DOHH2 (cell line): ENCODE results near the gene PRMT1.

Source experiments
- H3F3A ChIP-seq: fragments of 200-600 bp; sonication (generic), shearing (Covaris generic); 2 replicates; pipeline ENCODE4 v1.6.0; 2016; ENCODE audit warnings: antibody characterized with exemption, mild to moderate bottlenecking; ENCODE audit not compliant: control insufficient read depth, insufficient read depth
- H3K27ac ChIP-seq: fragments of 200-600 bp; sonication (generic); 2 replicates; pipeline ENCODE4 v1.5.1; 2014; ENCODE audit warnings: low read depth, mild to moderate bottlenecking, low read length, moderate library complexity
- H3K27me3 ChIP-seq: fragments of 200-600 bp; sonication (generic); 2 replicates; pipeline ENCODE4 v1.6.1; 2014; ENCODE audit warnings: mild to moderate bottlenecking, low read length, mixed read lengths; ENCODE audit not compliant: control insufficient read depth
- H3K36me3 ChIP-seq: fragments of 200-600 bp; sonication (generic); 2 replicates; pipeline ENCODE4 v1.6.1; 2014; ENCODE audit warnings: mild to moderate bottlenecking, low read length, moderate library complexity, mixed read lengths; ENCODE audit not compliant: control insufficient read depth
- H3K4me1 ChIP-seq: fragments of 200-600 bp; sonication (generic); 2 replicates; pipeline ENCODE4 v1.6.1; 2014; ENCODE audit warnings: mild to moderate bottlenecking, low read length, mixed read lengths; ENCODE audit not compliant: control insufficient read depth
- H3K4me2 ChIP-seq: fragments of 200-600 bp; sonication (generic); 2 replicates; pipeline ENCODE4 v1.6.0; 2014; ENCODE audit warnings: mild to moderate bottlenecking, low read length, moderate library complexity
- H3K4me3 ChIP-seq: fragments of 200-600 bp; sonication (generic); 2 replicates; pipeline ENCODE4 v1.5.1; 2014; ENCODE audit warnings: mild to moderate bottlenecking, low read length, mixed read lengths
- H3K79me2 ChIP-seq: fragments of 200-600 bp; sonication (generic); 2 replicates; pipeline ENCODE4 v1.6.1; 2014; ENCODE audit warnings: mild to moderate bottlenecking, low read length, mixed read lengths; ENCODE audit not compliant: control insufficient read depth
- H3K9me2 ChIP-seq: fragments of 200-600 bp; sonication (generic); replicated peaks from 2 replicates; pipeline ENCODE4 v1.6.1; 2014; ENCODE audit warnings: mild to moderate bottlenecking, low read length, mixed read lengths; ENCODE audit not compliant: control insufficient read depth
- H3K9me3 ChIP-seq: fragments of 200-600 bp; sonication (generic); 2 replicates; pipeline ENCODE4 v1.6.1; 2014; ENCODE audit warnings: antibody characterized with exemption, low read length, mixed read lengths; ENCODE audit not compliant: control insufficient read depth, insufficient read depth
- H4K20me1 ChIP-seq: fragments of 200-600 bp; sonication (generic); 2 replicates; pipeline ENCODE4 v1.6.0; 2014; ENCODE audit warnings: low read depth, mild to moderate bottlenecking, antibody characterized with exemption, low read length, moderate library complexity; ENCODE audit not compliant: control insufficient read depth, insufficient read depth
- EZH2phosphoT487 ChIP-seq: fragments of 200-600 bp; sonication (generic); IDR thresholded peaks from 2 replicates; pipeline ENCODE4 v1.6.1; 2017; ENCODE audit warnings: borderline replicate concordance, mild to moderate bottlenecking, antibody characterized with exemption, low read length, moderate library complexity, mixed read lengths
- TF ChIP-seq, protein P1 (sequence below): fragments of 200-600 bp; sonication (generic); IDR thresholded peaks from one replicate; pipeline ENCODE4 v1.5.1; 2014; ENCODE audit warnings: antibody characterized with exemption, mild to moderate bottlenecking, low read depth, low read length; ENCODE audit not compliant: poor library complexity, severe bottlenecking

PRMT1 gene

DNA sequence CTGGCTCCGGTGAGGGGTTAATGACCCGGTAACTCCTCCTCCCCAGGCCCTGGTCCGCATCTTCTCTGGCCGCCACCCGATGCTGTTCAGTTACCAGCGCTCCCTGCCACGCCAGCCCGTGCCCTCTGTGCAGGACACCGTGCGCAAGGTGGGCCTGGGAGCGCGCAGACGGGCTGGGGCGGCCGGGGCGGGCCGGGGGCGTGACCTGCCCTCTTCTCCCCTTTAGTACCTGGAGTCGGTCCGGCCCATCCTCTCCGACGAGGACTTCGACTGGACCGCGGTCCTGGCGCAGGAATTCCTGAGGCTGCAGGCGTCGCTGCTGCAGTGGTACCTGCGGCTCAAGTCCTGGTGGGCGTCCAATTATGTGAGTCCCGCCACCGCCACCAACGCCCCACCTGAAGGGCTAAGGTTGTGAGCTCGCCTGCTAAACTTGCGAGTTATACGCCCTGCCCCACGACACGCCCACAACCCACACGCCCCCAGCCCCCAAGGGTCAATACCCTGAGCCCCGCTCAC lies 24.3 kb downstream of the PRMT1 start:
- TF ChIP-seq, protein P1, sequence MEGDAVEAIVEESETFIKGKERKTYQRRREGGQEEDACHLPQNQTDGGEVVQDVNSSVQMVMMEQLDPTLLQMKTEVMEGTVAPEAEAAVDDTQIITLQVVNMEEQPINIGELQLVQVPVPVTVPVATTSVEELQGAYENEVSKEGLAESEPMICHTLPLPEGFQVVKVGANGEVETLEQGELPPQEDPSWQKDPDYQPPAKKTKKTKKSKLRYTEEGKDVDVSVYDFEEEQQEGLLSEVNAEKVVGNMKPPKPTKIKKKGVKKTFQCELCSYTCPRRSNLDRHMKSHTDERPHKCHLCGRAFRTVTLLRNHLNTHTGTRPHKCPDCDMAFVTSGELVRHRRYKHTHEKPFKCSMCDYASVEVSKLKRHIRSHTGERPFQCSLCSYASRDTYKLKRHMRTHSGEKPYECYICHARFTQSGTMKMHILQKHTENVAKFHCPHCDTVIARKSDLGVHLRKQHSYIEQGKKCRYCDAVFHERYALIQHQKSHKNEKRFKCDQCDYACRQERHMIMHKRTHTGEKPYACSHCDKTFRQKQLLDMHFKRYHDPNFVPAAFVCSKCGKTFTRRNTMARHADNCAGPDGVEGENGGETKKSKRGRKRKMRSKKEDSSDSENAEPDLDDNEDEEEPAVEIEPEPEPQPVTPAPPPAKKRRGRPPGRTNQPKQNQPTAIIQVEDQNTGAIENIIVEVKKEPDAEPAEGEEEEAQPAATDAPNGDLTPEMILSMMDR: no peak
- no peak for TF ChIP-seq EZH2phosphoT487
- Histone ChIP-seq H3K4me2 (no peak overlapping the region), H3K4me3 (no peak overlapping the region)

GRCh38 chr19:49704888-49705642 lies 28.0 kb downstream of the PRMT1 start:
- Histone ChIP-seq H3K36me3 (no peaks in the 10 kb centered on the region), H3K4me2 (no peak overlapping the region)
- TF ChIP-seq, protein P1: no peak
- TF ChIP-seq EZH2phosphoT487: no peak

More for the DNA sequence above, 24.3 kb downstream of the PRMT1 start:
- Histone ChIP-seq H3F3A (no peaks in the 10 kb centered on the region), H3K36me3 (no peaks in the 10 kb centered on the region), H3K79me2 (no peaks in the 10 kb centered on the region), H3K27ac (no peak overlapping the region), H3K4me1 (no peaks in the 10 kb centered on the region), H3K9me3 (no peaks in the 10 kb centered on the region), H3K27me3 (no peaks in the 10 kb centered on the region), H4K20me1 (no peaks in the 10 kb centered on the region), H3K9me2 (no peaks in the 10 kb centered on the region)

GRCh38 chr19:49705919-49706318 lies 28.8 kb downstream of the PRMT1 start:
- no peak overlapping the region for H3K27ac ChIP-seq
- no peaks in the 10 kb centered on the region for H3K4me1 ChIP-seq
- no peaks in the 10 kb centered on the region for H3K36me3 ChIP-seq
- H3K9me3 ChIP-seq: no peaks in the 10 kb centered on the region
- no peaks in the 10 kb centered on the region for H3F3A ChIP-seq
- no peak overlapping the region for H3K4me3 ChIP-seq
- H3K27me3 ChIP-seq: no peaks in the 10 kb centered on the region
- H3K79me2 ChIP-seq: no peaks in the 10 kb centered on the region
- H4K20me1 ChIP-seq: no peaks in the 10 kb centered on the region
- no peak for TF ChIP-seq EZH2phosphoT487
- TF ChIP-seq, protein P1: no peak
- H3K4me2 ChIP-seq: no peak overlapping the region
- H3K9me2 ChIP-seq: no peaks in the 10 kb centered on the region

More at GRCh38 chr19:49704888-49705642, 28.0 kb downstream of the PRMT1 start:
- Histone ChIP-seq H3K9me3 (no peaks in the 10 kb centered on the region), H3K27me3 (no peaks in the 10 kb centered on the region), H3K27ac (no peak overlapping the region), H4K20me1 (no peaks in the 10 kb centered on the region), H3F3A (no peaks in the 10 kb centered on the region), H3K9me2 (no peaks in the 10 kb centered on the region), H3K4me1 (no peaks in the 10 kb centered on the region), H3K79me2 (no peaks in the 10 kb centered on the region), H3K4me3 (no peak overlapping the region)
